Tibial nerve (tissue), 4 donors: ENCODE measurements around the gene TEX2. TPM values are rescaled to one million over a fixed set of nuclear protein-coding genes. Genes with fewer than 3 reads are reported as not detected.

ENCODE experiments used
- DNase-seq, 2 donors: peaks; one replicate each; pipeline ENCODE4 v3.0.0-alpha.2; 2019; ENCODE audit warnings: low spot score in 2 of 2
- H3K27ac ChIP-seq, 4 donors: fragments of 200-600 bp; sonication (generic) in 3 of 4; one replicate each; pipeline ENCODE4 v1.5.1; 2017 to 2019; ENCODE audit warnings: mild to moderate bottlenecking in 1 of 4
- H3K27me3 ChIP-seq, 2 donors: fragments of 200-600 bp; sonication (generic) in 1 of 2; one replicate each; pipeline versions ENCODE4 v1.5.1 to v1.6.0; 2017 to 2019
- H3K36me3 ChIP-seq, 3 donors: fragments of 200-600 bp; sonication (generic); one replicate each; pipeline ENCODE4 v1.5.1; 2018 to 2019
- H3K4me1 ChIP-seq, 4 donors: fragments of 200-600 bp; sonication (generic) in 3 of 4; one replicate each; pipeline ENCODE4 v1.5.1; 2017 to 2019
- H3K4me3 ChIP-seq, 4 donors: fragments of 200-600 bp; sonication (generic) in 3 of 4; one replicate each; pipeline ENCODE4 v1.5.1; 2017 to 2019; ENCODE audit warnings: mild to moderate bottlenecking in 1 of 4, moderate library complexity in 1 of 4
- H3K9me3 ChIP-seq, 4 donors: fragments of 200-600 bp; sonication (generic) in 3 of 4; one replicate each; pipeline ENCODE4 v1.5.1; 2017 to 2019
- CTCF ChIP-seq, 5 experiments: fragments of 200-600 bp in 3 of 5; fragments of 450-650 bp in 2 of 5; sonication (generic) in 3 of 5; IDR thresholded peaks; one replicate each; pipeline ENCODE4 v1.5.1; 2016 to 2019; ENCODE audit warnings: antibody characterized with exemption in 5 of 5, mild to moderate bottlenecking in 3 of 5, moderate library complexity in 2 of 5
- EP300 ChIP-seq, 2 donors: sonication (generic); formaldehyde crosslinking; IDR thresholded peaks; one replicate each; pipeline ENCODE4 v1.6.1; 2017; ENCODE audit warnings: antibody characterized with exemption in 2 of 2, mild to moderate bottlenecking in 1 of 2
- POLR2A ChIP-seq, 2 donors: fragments of 450-650 bp; IDR thresholded peaks; one replicate each; pipeline ENCODE4 v1.6.1; 2017; ENCODE audit warnings: antibody characterized with exemption in 2 of 2, mild to moderate bottlenecking in 2 of 2, moderate library complexity in 2 of 2
- WGBS, 2 donors: methylation state at CpG; one replicate each; pipeline ENCODE4 v1.1.5; 2018; 5-methylcytosine and 5-hydroxymethylcytosine counted together
- total RNA-seq, 4 donors: library from RNA; depleted of rRNA; stranded (reverse); fragments of >200 nt; gene quantifications; one replicate each; pipeline ENCODE4 v1.1.0, GENCODE V29; 2016

TEX2 gene
- total RNA-seq, 4 donors from 2014 or later, result 32.6 to 110 (median 59.7) TPM

GRCh38 chr17:64230791-64231408 lies 32.2 kb downstream of the TEX2 start:
- peak in 1 of 2 donors; percentile 13 for DNase-seq
- Histone ChIP-seq H3K9me3 (no peaks in the 10 kb centered on the region), H3K27me3 (no peaks in the 10 kb centered on the region), H3K4me1 (peaks cover 0 to 19% (median 18%) of the 10 kb centered on the region in 4 donors), H3K36me3 (no peaks in the 10 kb centered on the region), H3K27ac (peak overlapping the region; percentile 34 to 86 (median 73)), H3K4me3 (no peak overlapping the region)
- 86 to 92% methylated on average over 1 of the region's 1 CpG for WGBS, 2 donors
- no peak for TF ChIP-seq POLR2A (IDR thresholded peaks at IDR 0.05)
- TF ChIP-seq EP300 (IDR thresholded peaks at IDR 0.05), result peak; percentile 53 to 66

- Histone ChIP-seq H3K27ac (peak overlapping the region; percentile 34 to 86 (median 73)), H3K4me3 (no peak overlapping the region), H3K27me3 (no peaks in the 10 kb centered on the region), H3K36me3 (no peaks in the 10 kb centered on the region), H3K4me1 (peaks cover 0 to 19% (median 18%) of the 10 kb centered on the region in 4 donors), H3K9me3 (no peaks in the 10 kb centered on the region)
- 67 to 69% methylated on average over 8 of the region's 8 CpGs for WGBS, 2 donors
- TF ChIP-seq CTCF (IDR thresholded peaks at IDR 0.05) (no peak), POLR2A (IDR thresholded peaks at IDR 0.05) (no peak), EP300 (IDR thresholded peaks at IDR 0.05) (no peak)
- DNase-seq, result no peak
These were observed 33.0 kb downstream of the TEX2 start for GRCh38 chr17:64229815-64230728.

- Histone ChIP-seq H3K4me1 (peaks cover 0 to 13% (median 13%) of the 10 kb centered on the region in 4 donors), H3K27ac (peak overlapping the region in 1 of 4 donors; percentile 12), H3K9me3 (no peaks in the 10 kb centered on the region), H3K36me3 (no peaks in the 10 kb centered on the region), H3K4me3 (no peak overlapping the region), H3K27me3 (no peaks in the 10 kb centered on the region)
- TF ChIP-seq EP300 (IDR thresholded peaks at IDR 0.05) (no peak), CTCF (IDR thresholded peaks at IDR 0.05) (no peak), POLR2A (IDR thresholded peaks at IDR 0.05) (no peak)
- 94 to 100% methylated on average over 1 of the region's 1 CpG for WGBS, 2 donors
- DNase-seq, result no peak
These were observed 36.9 kb downstream of the TEX2 start for GRCh38 chr17:64226132-64226531.

GRCh38 chr17:64225410-64225809 lies 37.6 kb downstream of the TEX2 start:
- Histone ChIP-seq H3K27me3 (no peaks in the 10 kb centered on the region), H3K36me3 (no peaks in the 10 kb centered on the region), H3K4me3 (no peak overlapping the region), H3K9me3 (no peaks in the 10 kb centered on the region), H3K27ac (no peak overlapping the region), H3K4me1 (peaks cover 0 to 7% (median 6%) of the 10 kb centered on the region in 4 donors)
- no peak for TF ChIP-seq CTCF (IDR thresholded peaks at IDR 0.05)
- no peak for TF ChIP-seq POLR2A (IDR thresholded peaks at IDR 0.05)
- no peak for TF ChIP-seq EP300 (IDR thresholded peaks at IDR 0.05)
- WGBS, 2 donors, result 90 to 91% methylated on average over 3 of the region's 3 CpGs
- no peak for DNase-seq

GRCh38 chr17:64223931-64224629 lies 39.0 kb downstream of the TEX2 start:
- Histone ChIP-seq H3K36me3 (no peaks in the 10 kb centered on the region), H3K4me1 (no peaks in the 10 kb centered on the region), H3K27me3 (no peaks in the 10 kb centered on the region), H3K9me3 (no peaks in the 10 kb centered on the region), H3K4me3 (no peak overlapping the region), H3K27ac (no peak overlapping the region)
- 93 to 95% methylated on average over 4 of the region's 4 CpGs for WGBS, 2 donors
- no peak for DNase-seq
- TF ChIP-seq CTCF (IDR thresholded peaks at IDR 0.05) (no peak), POLR2A (IDR thresholded peaks at IDR 0.05) (no peak), EP300 (IDR thresholded peaks at IDR 0.05) (no peak)
